HUES64 (cell line): ENCODE data around the gene FOXP1.

ENCODE experiments used
- H3K27ac ChIP-seq: 2 replicates; pipeline ENCODE4 v1.7.0; 2013; ENCODE audit warnings: low read depth, low read length, inconsistent platforms
- H3K27me3 ChIP-seq: 2 replicates; pipeline ENCODE4 v1.6.1; 2013; ENCODE audit warnings: mild to moderate bottlenecking, low read length; ENCODE audit not compliant: insufficient read depth
- H3K36me3 ChIP-seq: 2 replicates; pipeline ENCODE4 v1.6.1; 2013; ENCODE audit warnings: mild to moderate bottlenecking, low read length; ENCODE audit not compliant: insufficient read depth
- H3K4me1 ChIP-seq: 2 replicates; pipeline ENCODE4 v1.6.1; 2013; ENCODE audit warnings: mild to moderate bottlenecking, low read length, moderate library complexity; ENCODE audit not compliant: insufficient read depth
- H3K4me3 ChIP-seq: 2 replicates; pipeline ENCODE4 v1.5.1; 2013; ENCODE audit warnings: mild to moderate bottlenecking, low read length, moderate library complexity
- H3K9ac ChIP-seq: 2 replicates; pipeline ENCODE4 v1.6.1; 2013; ENCODE audit warnings: mild to moderate bottlenecking, low read depth, low read length
- H3K9me3 ChIP-seq: 2 replicates; pipeline ENCODE4 v1.6.1; 2013; ENCODE audit warnings: low read depth, low read length; ENCODE audit not compliant: insufficient read depth
- WGBS: fragments of 150-250, 120-280 bp; methylation state at CpG from one replicate; pipeline ENCODE4 v1.1.7; 2013; ENCODE audit warnings: missing lambda C conversion rate; 5-methylcytosine and 5-hydroxymethylcytosine counted together

The FOXP1 gene

DNA sequence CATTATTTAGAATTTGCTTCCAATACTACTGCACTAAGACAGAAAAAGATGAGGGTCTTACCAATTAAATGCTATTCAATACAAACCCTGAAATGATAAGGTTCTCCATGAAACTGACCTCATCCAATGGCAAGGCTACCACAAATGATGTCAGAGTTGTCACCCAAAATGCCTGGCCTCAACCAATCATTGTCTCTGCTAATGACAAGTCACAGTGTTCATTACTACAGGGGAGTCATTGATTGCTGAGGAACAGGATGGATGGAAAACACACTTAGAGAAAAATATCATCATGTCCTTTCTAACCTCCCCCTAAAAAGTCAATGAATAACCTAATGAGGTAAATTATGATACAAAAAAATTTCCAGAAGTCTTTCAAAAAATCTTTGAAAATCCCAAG is 91.0 kb downstream of the FOXP1 start:
- H3K36me3 ChIP-seq = peaks cover 13% of the 10 kb centered on the region
- no peak overlapping the region for H3K4me3 ChIP-seq
- no peak overlapping the region for H3K9ac ChIP-seq
- H3K9me3 ChIP-seq = peaks cover 8% of the 10 kb centered on the region; the same call in 1 of the 2 replicates
- H3K27me3 ChIP-seq = no peaks in the 10 kb centered on the region
- H3K27ac ChIP-seq = no peak overlapping the region
- H3K4me1 ChIP-seq = peaks cover 35% of the 10 kb centered on the region

- Histone ChIP-seq H3K36me3 (peaks cover 13% of the 10 kb centered on the region), H3K27ac (no peak overlapping the region), H3K9me3 (peaks cover 8% of the 10 kb centered on the region; the same call in 1 of the 2 replicates), H3K4me1 (peaks cover 22% of the 10 kb centered on the region), H3K9ac (no peak overlapping the region), H3K4me3 (no peak overlapping the region), H3K27me3 (no peaks in the 10 kb centered on the region)
- WGBS = 92% methylated on average over 9 of the region's 9 CpGs
Measured at GRCh38 chr3:71491154-71491752, 92.3 kb downstream of the FOXP1 start.

- H3K9me3 ChIP-seq = peaks cover 8% of the 10 kb centered on the region; the same call in 1 of the 2 replicates
- H3K4me1 ChIP-seq = peaks cover 17% of the 10 kb centered on the region
- no peaks in the 10 kb centered on the region for H3K27me3 ChIP-seq
- H3K27ac ChIP-seq = no peak overlapping the region
- H3K9ac ChIP-seq = no peak overlapping the region
- 98% methylated on average over 2 of the region's 3 CpGs for WGBS
- peaks cover 13% of the 10 kb centered on the region for H3K36me3 ChIP-seq
- no peak overlapping the region for H3K4me3 ChIP-seq
Measured at GRCh38 chr3:71490692-71491091, 92.8 kb downstream of the FOXP1 start.

GRCh38 chr3:71489315-71489761 is 94.2 kb downstream of the FOXP1 start:
- no peak overlapping the region for H3K4me3 ChIP-seq
- H3K27me3 ChIP-seq = no peaks in the 10 kb centered on the region
- H3K27ac ChIP-seq = no peak overlapping the region
- H3K9ac ChIP-seq = no peak overlapping the region
- H3K9me3 ChIP-seq = peaks cover 8% of the 10 kb centered on the region; the same call in 1 of the 2 replicates
- H3K4me1 ChIP-seq = peaks cover 7% of the 10 kb centered on the region; the same call in 1 of the 2 replicates
- peaks cover 13% of the 10 kb centered on the region for H3K36me3 ChIP-seq
- WGBS = 89% methylated on average over 9 of the region's 9 CpGs

DNA sequence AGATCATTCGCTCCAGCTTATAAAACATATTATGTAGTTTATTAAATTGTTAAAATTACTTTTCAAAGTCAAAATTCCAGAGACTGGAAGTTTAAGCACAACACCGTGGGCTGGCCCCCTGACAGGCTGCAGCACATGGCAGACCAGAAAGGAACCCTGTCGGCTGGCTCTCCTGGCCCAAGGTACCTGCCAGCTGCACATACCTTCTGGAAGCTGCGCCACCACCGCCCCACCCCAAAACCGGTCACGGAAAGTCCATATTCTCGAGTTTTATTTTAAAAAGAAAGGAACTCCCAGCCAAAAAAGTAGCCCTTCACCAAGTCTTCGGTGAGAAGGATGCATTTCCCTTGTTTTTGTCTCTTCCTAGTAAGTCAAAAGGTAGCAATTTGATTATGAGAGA is 94.6 kb downstream of the FOXP1 start:
- H3K9ac ChIP-seq = no peak overlapping the region
- H3K36me3 ChIP-seq = peaks cover 13% of the 10 kb centered on the region
- H3K4me1 ChIP-seq = peaks cover 7% of the 10 kb centered on the region; the same call in 1 of the 2 replicates
- H3K27me3 ChIP-seq = no peaks in the 10 kb centered on the region
- H3K9me3 ChIP-seq = peaks cover 8% of the 10 kb centered on the region; the same call in 1 of the 2 replicates
- H3K4me3 ChIP-seq = no peak overlapping the region
- no peak overlapping the region for H3K27ac ChIP-seq
- 90% methylated on average over 8 of the region's 9 CpGs for WGBS

- no peaks in the 10 kb centered on the region for H3K27me3 ChIP-seq
- 94% methylated on average over 6 of the region's 6 CpGs for WGBS
- H3K4me1 ChIP-seq = peaks cover 7% of the 10 kb centered on the region; the same call in 1 of the 2 replicates
- peaks cover 8% of the 10 kb centered on the region; the same call in 1 of the 2 replicates for H3K9me3 ChIP-seq
- H3K9ac ChIP-seq = no peak overlapping the region
- no peak overlapping the region for H3K4me3 ChIP-seq
- no peak overlapping the region for H3K27ac ChIP-seq
- peaks cover 13% of the 10 kb centered on the region for H3K36me3 ChIP-seq
Measured at GRCh38 chr3:71488391-71488809, 95.1 kb downstream of the FOXP1 start.

DNA sequence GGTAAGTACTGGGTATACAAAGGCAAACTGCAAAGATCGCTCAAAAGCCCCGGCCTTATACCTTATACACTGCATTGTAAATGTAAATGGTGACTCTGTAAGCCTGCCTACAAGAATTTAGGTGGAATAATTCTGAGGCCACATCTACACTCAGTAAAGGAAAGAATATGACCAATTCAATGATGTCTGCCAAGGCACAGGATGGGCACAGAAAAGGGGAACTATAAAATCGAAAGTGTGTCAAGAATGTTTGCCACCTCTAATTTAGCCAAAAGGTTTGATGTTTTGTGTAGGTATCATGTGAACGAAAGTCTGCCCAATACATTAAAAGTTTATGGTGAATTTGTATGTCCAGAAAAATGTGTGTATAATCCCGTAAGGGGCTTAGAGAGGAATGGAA is 96.1 kb downstream of the FOXP1 start:
- Histone ChIP-seq H3K4me3 (no peak overlapping the region), H3K9me3 (peaks cover 8% of the 10 kb centered on the region; the same call in 1 of the 2 replicates), H3K4me1 (peaks cover 7% of the 10 kb centered on the region; the same call in 1 of the 2 replicates), H3K27ac (no peak overlapping the region), H3K9ac (no peak overlapping the region), H3K27me3 (no peaks in the 10 kb centered on the region), H3K36me3 (peaks cover 8% of the 10 kb centered on the region; the same call in 1 of the 2 replicates)
- 89% methylated on average over 4 of the region's 5 CpGs for WGBS

DNA sequence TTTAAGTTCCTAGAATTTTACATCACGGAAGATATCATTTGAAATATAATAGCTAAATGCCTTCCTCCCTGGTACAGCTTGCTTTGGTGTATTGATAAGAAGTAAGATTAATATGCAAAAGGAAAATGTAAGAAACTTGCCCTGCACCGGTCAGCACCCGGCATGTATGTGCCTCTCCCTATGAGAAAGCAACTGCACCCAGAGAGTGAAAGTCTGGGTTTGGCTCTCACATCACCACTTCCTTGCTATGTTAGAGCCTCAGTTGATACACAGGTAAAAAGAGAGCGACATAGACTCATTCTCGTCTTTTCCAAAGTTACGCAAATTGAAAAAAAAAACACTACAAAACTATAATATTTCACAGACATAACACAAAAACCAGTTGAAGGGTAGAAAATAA is 96.7 kb downstream of the FOXP1 start:
- Histone ChIP-seq H3K4me1 (peaks cover 8% of the 10 kb centered on the region; the same call in 1 of the 2 replicates), H3K27me3 (no peaks in the 10 kb centered on the region), H3K4me3 (no peak overlapping the region), H3K9me3 (peaks cover 8% of the 10 kb centered on the region; the same call in 1 of the 2 replicates), H3K9ac (no peak overlapping the region), H3K36me3 (peaks cover 6% of the 10 kb centered on the region; the same call in 1 of the 2 replicates), H3K27ac (no peak overlapping the region)
- WGBS = 83% methylated on average over 5 of the region's 6 CpGs

- 87% methylated on average over 1 of the region's 1 CpG for WGBS
Measured at GRCh38 chr3:71485896-71486295, 97.6 kb downstream of the FOXP1 start.

GRCh38 chr3:71484452-71484851 is 99.1 kb downstream of the FOXP1 start:
- WGBS = 82% methylated on average over 5 of the region's 5 CpGs
- no peak overlapping the region for H3K27ac ChIP-seq
- H3K4me1 ChIP-seq = peaks cover 13% of the 10 kb centered on the region; the same call in 1 of the 2 replicates
- no peak overlapping the region for H3K4me3 ChIP-seq
- no peaks in the 10 kb centered on the region for H3K27me3 ChIP-seq
- H3K9me3 ChIP-seq = no peaks in the 10 kb centered on the region
- no peak overlapping the region for H3K9ac ChIP-seq
- no peaks in the 10 kb centered on the region for H3K36me3 ChIP-seq

More at GRCh38 chr3:71485896-71486295, 97.6 kb downstream of the FOXP1 start:
- Histone ChIP-seq H3K9me3 (0 out of 2 replicates have a peak, but pooled peaks cover 1% of the 10 kb centered on the region), H3K27ac (no peak overlapping the region), H3K27me3 (no peaks in the 10 kb centered on the region), H3K4me1 (peaks cover 13% of the 10 kb centered on the region; the same call in 1 of the 2 replicates), H3K9ac (no peak overlapping the region), H3K36me3 (no peaks in the 10 kb centered on the region), H3K4me3 (no peak overlapping the region)

GRCh38 chr3:71484047-71484446 is 99.5 kb downstream of the FOXP1 start:
- 90% methylated on average over 2 of the region's 2 CpGs for WGBS
- Histone ChIP-seq H3K9me3 (no peaks in the 10 kb centered on the region), H3K9ac (no peak overlapping the region)

More at GRCh38 chr3:71484047-71484446, 99.5 kb downstream of the FOXP1 start:
- Histone ChIP-seq H3K36me3 (no peaks in the 10 kb centered on the region), H3K27me3 (no peaks in the 10 kb centered on the region), H3K27ac (no peak overlapping the region), H3K4me1 (peaks cover 9% of the 10 kb centered on the region; the same call in 1 of the 2 replicates), H3K4me3 (no peak overlapping the region)
